Stomach (tissue), 9 donors: ENCODE results near the gene TRIM66. TPM values are rescaled to one million over a fixed set of nuclear protein-coding genes. Genes with fewer than 3 reads are reported as not detected.

Experiments used
- DNase-seq, 2 donors: peaks; one replicate each; pipeline versions ENCODE4 v3.0.0 to v3.0.0-alpha.2; 2013 to 2019
- H3K27ac ChIP-seq, 5 donors: fragments of 200-600 bp in 4 of 5; sonication (generic) in 4 of 5; one replicate each; pipeline ENCODE4 v1.5.1; 2013 to 2019; ENCODE audit warnings: mild to moderate bottlenecking in 1 of 5, moderate library complexity in 1 of 5
- H3K27me3 ChIP-seq, 3 donors: fragments of 200-600 bp; sonication (generic); one replicate each; pipeline ENCODE4 v1.5.1; 2017 to 2019; ENCODE audit warnings: mixed run types in 1 of 3
- H3K36me3 ChIP-seq, 4 donors: fragments of 200-600 bp; sonication (generic); 1 replicate in 3 of 4; 2 replicates in 1 of 4; pipeline ENCODE4 v1.5.1; 2016 to 2019
- H3K4me1 ChIP-seq, 4 donors: fragments of 200-600 bp; sonication (generic); one replicate each; pipeline ENCODE4 v1.5.1; 2016 to 2019
- H3K4me3 ChIP-seq, 4 donors: fragments of 200-600 bp; sonication (generic) in 3 of 4; one replicate each; pipeline ENCODE4 v1.5.1; 2016 to 2019; ENCODE audit warnings: mild to moderate bottlenecking in 1 of 4
- H3K9me3 ChIP-seq, 4 donors: fragments of 200-600 bp; sonication (generic); one replicate each; pipeline ENCODE4 v1.5.1; 2016 to 2019
- CTCF ChIP-seq, 7 experiments: fragments of 450-650 bp in 4 of 7; fragments of 200-600 bp in 3 of 7; sonication (generic) in 3 of 7; IDR thresholded peaks; one replicate each; pipeline ENCODE4 v1.5.1; 2016 to 2019; ENCODE audit warnings: antibody characterized with exemption in 7 of 7, control low read depth in 2 of 7, mild to moderate bottlenecking in 1 of 7
- EP300 ChIP-seq: sonication (generic); formaldehyde crosslinking; IDR thresholded peaks from one replicate; pipeline ENCODE4 v1.6.1; 2017; ENCODE audit warnings: antibody characterized with exemption
- POLR2A ChIP-seq, 4 donors: fragments of 450-650 bp; IDR thresholded peaks; one replicate each; pipeline ENCODE4 v1.6.1; 2016; ENCODE audit warnings: antibody characterized with exemption in 4 of 4, control low read depth in 2 of 4, mild to moderate bottlenecking in 1 of 4, moderate library complexity in 1 of 4
- POLR2AphosphoS5 ChIP-seq, 3 donors: sonication (generic); formaldehyde crosslinking; IDR thresholded peaks; one replicate each; pipeline ENCODE4 v1.6.1; 2016; ENCODE audit warnings: antibody characterized with exemption in 3 of 3
- WGBS, 5 donors: extraction: QIAGEN DNeasy Blood & Tissue Kit in 3 of 5; methylation state at CpG; one replicate each; pipeline versions ENCODE4 v1.1.5 to v1.1.7; 2013 to 2018; 5-methylcytosine and 5-hydroxymethylcytosine counted together
- intact Hi-C: fragments of 100-400 bp; cut with DNase I; formaldehyde crosslinking; loops from one replicate; pipeline ENCODE4 v1.15.1; 2023; ENCODE audit warnings: low total_unique reads
- polyA plus RNA-seq, 3 donors: library from polyadenylated mRNA; stranded (reverse); fragments of 200-250 nt; gene quantifications; one replicate each; pipeline ENCODE4 v1.2.3, GENCODE V29; 2013
- total RNA-seq, 5 donors: library from RNA; depleted of rRNA; stranded (reverse); fragments of >200 nt; gene quantifications; one replicate each; pipeline versions ENCODE4 v1.1.0 to v1.2.3, GENCODE V29; 2014 to 2016
- donor health status: healthy with polysubstance abuse.
- donor health status: Bipolar disorder and iron deficiency.
- donor health status: healthy.

TRIM66 gene
- total and polyA plus RNA-seq, 8 donors, result 0.76 to 8.7 (median 3.4) TPM

GRCh38 chr11:8684600-8685290, 2.3 kb upstream of the TRIM66 start:
- Histone ChIP-seq H3K4me1 (peaks cover 36 to 69% (median 49%) of the 10 kb centered on the region in 4 donors), H3K4me3 (peak overlapping the region in 3 of 4 donors; percentile 87 to 91 (median 90)), H3K27me3 (no peaks in the 10 kb centered on the region), H3K9me3 (no peaks in the 10 kb centered on the region), H3K27ac (peak overlapping the region in 3 of 5 donors; percentile 97 to 98 (median 98)), H3K36me3 (peaks cover 35 to 38% (median 37%) of the 10 kb centered on the region in 4 donors)
- TF ChIP-seq POLR2A (IDR thresholded peaks at IDR 0.05), result no peak
- no peak for TF ChIP-seq POLR2AphosphoS5 (IDR thresholded peaks at IDR 0.05)
- no peak for TF ChIP-seq EP300
- no peak for TF ChIP-seq CTCF (IDR thresholded peaks at IDR 0.05)
- DNase-seq, result no peak
- 65 to 75% (median 68%) methylated on average over 6 of the region's 6 CpGs for WGBS, 5 donors
- intact Hi-C loops, result loop anchor here (10.0 kb wide), 1 partner anchor 280 kb away; the partner anchor contains the start of gene TMEM9B

GRCh38 chr11:8683115-8683807, 796 bp upstream of the TRIM66 start:
- TF ChIP-seq CTCF (IDR thresholded peaks at IDR 0.05) (no peak), POLR2AphosphoS5 (IDR thresholded peaks at IDR 0.05) (no peak)
- WGBS, 5 donors, result 1 to 5% (median 2%) methylated on average over 23 to 27 of the region's 27 CpGs
- intact Hi-C loops, result loop anchor here (10.0 kb wide), 1 partner anchor 282 kb away; the partner anchor contains the start of gene TMEM9B
- Histone ChIP-seq H3K27me3 (no peaks in the 10 kb centered on the region), H3K4me3 (peak overlapping the region; percentile 87 to 94 (median 90)), H3K9me3 (no peaks in the 10 kb centered on the region), H3K36me3 (peaks cover 36 to 51% (median 46%) of the 10 kb centered on the region in 4 donors), H3K4me1 (peaks cover 32 to 59% (median 41%) of the 10 kb centered on the region in 4 donors), H3K27ac (peak overlapping the region; percentile 91 to 98 (median 97))
- no peak for DNase-seq

GRCh38 chr11:8681837-8682302, 595 bp downstream of the TRIM66 start:
- TF ChIP-seq POLR2AphosphoS5 (IDR thresholded peaks at IDR 0.05) (no peak), POLR2A (IDR thresholded peaks at IDR 0.05) (no peak), CTCF (IDR thresholded peaks at IDR 0.05) (no peak), EP300 (no peak)
- DNase-seq, result no peak
- Histone ChIP-seq H3K4me1 (peaks cover 19 to 45% (median 28%) of the 10 kb centered on the region in 4 donors), H3K27ac (peak overlapping the region; percentile 90 to 98 (median 97)), H3K36me3 (peaks cover 31 to 46% (median 40%) of the 10 kb centered on the region in 4 donors), H3K4me3 (peak overlapping the region; percentile 87 to 94 (median 90)), H3K27me3 (no peaks in the 10 kb centered on the region), H3K9me3 (no peaks in the 10 kb centered on the region)
- intact Hi-C loops, result loop anchor here (10.0 kb wide), 1 partner anchor 283 kb away; the partner anchor contains the start of gene TMEM9B
- WGBS, 5 donors, result 15 to 26% (median 24%) methylated on average over 14 of the region's 14 CpGs

GRCh38 chr11:8679006-8679405, 3.5 kb downstream of the TRIM66 start:
- intact Hi-C loops, result no loop called here
- peak in 1 of 3 donors; percentile 23 for TF ChIP-seq POLR2AphosphoS5 (IDR thresholded peaks at IDR 0.05)
- no peak for TF ChIP-seq EP300
- TF ChIP-seq CTCF (IDR thresholded peaks at IDR 0.05), result no peak
- no peak for TF ChIP-seq POLR2A (IDR thresholded peaks at IDR 0.05)
- Histone ChIP-seq H3K4me1 (peaks cover 7 to 17% (median 14%) of the 10 kb centered on the region in 4 donors), H3K4me3 (no peak overlapping the region), H3K27me3 (no peaks in the 10 kb centered on the region), H3K27ac (peak overlapping the region in 1 of 5 donors; percentile 25), H3K9me3 (no peaks in the 10 kb centered on the region), H3K36me3 (peaks cover 4 to 18% (median 12%) of the 10 kb centered on the region in 4 donors)
- WGBS, 5 donors, result 29 to 74% (median 58%) methylated on average over 1 of the region's 1 CpG
- DNase-seq, result peak in 1 of 2 donors; percentile 67
